GM18858 (cell line): ENCODE results near the gene KIT.
A peak's percentile ranks its signal among the peaks of the same experiment; 100 is the strongest.

ENCODE experiments used
- ATAC-seq: cut with Tn5 transposase; IDR thresholded peaks from one replicate; pipeline ENCODE4 v1.9.1; 2021; ENCODE audit not compliant: unreplicated experiment

KIT gene

DNA sequence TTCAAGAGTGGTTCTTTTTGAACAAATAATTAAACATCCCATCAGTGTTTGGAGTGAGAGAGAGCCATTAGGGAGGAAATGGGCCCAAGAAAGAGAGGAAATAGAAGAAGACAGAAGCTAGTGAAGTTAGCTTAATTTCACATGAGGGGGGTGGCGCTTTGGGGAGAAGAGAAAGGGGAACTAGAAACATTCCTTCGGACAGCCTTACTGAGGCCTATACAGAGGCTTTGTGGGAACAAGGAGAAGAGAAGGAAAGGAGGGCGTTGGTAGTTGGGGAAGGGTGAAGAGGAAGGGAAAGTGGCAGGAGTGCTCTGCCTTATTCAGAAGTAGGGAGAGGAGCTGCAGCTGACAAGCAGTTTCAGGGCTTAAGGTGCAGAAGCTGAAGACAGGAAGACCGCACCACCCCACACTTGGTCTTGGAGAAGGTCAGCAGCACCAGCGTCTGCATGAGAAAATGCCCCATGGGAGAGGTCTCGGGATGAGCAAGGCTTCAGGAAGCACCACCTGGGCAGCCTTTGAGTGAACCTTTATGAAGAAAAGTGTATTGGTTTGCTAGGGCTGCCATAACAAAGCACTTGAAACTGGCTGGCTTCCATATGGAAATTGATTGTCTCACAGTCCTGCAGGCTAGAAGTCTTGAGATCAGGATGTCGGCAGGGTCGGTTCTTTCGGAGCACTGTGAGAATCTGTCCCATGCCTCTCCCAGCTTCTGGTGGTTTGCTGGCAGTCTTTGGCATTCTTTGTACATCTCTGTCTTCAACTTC is 85.1 kb downstream of the KIT start:
- ATAC-seq, result no peak

- no peak for ATAC-seq
Observed at GRCh38 chr4:54743562-54743961, 85.8 kb downstream of the KIT start.

- ATAC-seq, result no peak
Observed at GRCh38 chr4:54744487-54744886, 86.7 kb downstream of the KIT start.

DNA sequence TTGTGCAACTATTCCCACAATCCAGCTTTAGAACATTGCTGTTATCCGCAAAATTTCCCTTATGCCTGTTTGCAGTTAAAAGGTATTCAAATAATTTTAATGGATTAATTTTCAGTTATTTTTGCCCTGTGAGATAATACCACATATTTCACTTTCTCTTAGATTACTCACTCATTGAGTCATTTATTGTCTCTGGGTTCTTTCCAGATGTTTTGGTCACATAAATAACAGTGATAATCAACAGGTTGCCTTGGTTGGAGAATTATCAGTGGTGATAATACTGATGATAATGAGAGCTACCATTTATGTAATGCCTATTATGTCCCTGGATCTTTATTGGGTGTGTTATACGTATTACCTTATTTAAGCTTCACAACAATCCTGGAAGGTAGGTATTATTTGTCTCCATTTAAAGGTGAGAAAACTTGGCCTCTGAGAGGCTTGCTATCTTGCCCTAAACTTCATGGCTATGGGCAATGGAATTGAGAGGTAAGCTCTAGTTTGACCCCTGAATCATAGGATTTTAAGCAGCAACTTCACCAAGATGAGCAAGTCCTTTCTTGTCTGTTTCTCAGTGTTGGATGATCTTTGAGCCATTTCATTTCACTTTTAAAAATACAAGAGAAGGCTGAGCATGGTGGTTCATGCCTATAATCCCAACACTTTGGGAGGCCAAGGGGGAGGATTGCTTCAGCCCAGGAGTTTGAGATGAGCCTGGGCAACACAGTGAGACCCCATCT is 87.4 kb downstream of the KIT start:
- no peak for ATAC-seq

DNA sequence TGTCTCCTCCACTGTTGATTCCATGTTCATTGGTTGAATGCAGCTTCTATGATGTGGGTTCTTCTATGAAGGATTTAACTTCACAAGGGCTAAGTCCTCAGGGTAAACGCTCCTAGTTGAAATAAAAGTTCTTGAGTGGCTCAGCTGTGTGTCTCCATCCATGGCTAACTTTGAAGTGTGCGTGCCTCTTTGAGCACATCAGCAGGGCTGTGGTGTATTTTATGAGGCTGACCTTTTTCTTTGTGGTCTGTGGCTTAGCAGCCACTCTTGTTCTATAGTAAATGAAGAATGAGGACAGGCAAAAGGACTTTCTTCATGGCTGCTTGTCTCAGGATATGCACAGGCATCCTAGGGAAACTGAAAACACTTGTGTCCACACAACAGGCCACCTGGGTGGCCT is 88.5 kb downstream of the KIT start:
- peak; percentile 70 for ATAC-seq

GRCh38 chr4:54750341-54750740 is 92.6 kb downstream of the KIT start:
- no peak for ATAC-seq

GRCh38 chr4:54754394-54754793 is 96.6 kb downstream of the KIT start:
- no peak for ATAC-seq

- no peak for ATAC-seq
Observed at GRCh38 chr4:54764476-54764875, 106.7 kb downstream of the KIT start.

DNA sequence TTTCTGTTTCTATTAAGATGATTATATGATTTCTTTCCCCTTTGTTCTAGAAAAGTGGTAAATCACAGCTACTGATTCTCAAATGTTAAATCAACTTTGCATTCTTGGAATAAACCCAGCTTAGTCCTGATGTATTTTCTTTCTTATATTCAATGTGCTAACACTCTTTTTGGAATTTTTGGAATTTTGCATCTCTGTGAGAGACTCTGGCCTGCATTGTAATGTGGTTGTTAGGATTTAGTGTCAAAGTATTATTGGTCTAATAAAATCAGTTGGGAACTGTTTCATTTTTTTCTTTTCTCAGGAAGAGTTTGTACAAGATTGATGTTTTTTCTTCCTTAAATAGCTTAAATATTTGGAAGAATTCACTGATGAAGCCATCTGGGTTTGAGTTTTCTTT is 109.6 kb downstream of the KIT start:
- no peak for ATAC-seq

- no peak for ATAC-seq
Observed at GRCh38 chr4:54773022-54773421, 115.3 kb downstream of the KIT start.

- ATAC-seq, result no peak
Observed at GRCh38 chr4:54779036-54779435, 121.3 kb downstream of the KIT start.

GRCh38 chr4:54779476-54780148 is 121.9 kb downstream of the KIT start:
- ATAC-seq, result no peak

DNA sequence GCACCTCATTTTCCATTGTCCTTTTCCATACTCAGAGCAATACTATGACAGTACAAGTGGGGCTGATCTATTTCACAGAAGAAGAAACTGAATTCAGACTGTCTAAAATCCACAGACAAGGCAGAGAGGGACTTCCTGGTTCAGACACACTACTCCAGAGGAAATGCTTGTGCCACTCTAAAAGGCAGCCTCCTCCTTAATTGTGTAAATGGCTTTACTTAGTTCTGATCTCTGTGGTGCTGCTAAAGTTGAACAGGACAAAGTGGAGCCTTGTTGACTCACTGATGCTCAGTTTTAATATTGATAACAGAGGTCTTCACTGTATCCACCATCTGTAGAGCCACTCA is 122.4 kb downstream of the KIT start:
- ATAC-seq, result no peak

DNA sequence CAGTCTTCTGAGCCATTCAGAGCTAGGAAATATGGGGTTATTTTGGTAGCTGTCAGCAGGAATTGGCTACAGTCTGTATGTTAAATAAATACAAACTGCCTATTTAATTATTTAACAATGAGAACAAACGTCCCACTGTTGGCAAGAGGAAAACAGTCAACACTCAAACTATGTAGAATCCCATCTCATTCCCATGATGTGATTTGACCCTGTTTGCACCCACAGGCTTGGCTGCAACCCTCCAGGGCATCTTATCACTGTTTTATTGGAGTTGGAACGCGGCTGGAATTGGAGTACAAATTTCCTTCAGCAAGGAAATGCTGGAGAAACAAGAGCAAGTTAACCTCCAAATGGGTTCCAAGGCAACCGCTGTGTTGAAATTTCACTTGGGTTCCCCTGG is 124.0 kb downstream of the KIT start:
- ATAC-seq, result no peak

DNA sequence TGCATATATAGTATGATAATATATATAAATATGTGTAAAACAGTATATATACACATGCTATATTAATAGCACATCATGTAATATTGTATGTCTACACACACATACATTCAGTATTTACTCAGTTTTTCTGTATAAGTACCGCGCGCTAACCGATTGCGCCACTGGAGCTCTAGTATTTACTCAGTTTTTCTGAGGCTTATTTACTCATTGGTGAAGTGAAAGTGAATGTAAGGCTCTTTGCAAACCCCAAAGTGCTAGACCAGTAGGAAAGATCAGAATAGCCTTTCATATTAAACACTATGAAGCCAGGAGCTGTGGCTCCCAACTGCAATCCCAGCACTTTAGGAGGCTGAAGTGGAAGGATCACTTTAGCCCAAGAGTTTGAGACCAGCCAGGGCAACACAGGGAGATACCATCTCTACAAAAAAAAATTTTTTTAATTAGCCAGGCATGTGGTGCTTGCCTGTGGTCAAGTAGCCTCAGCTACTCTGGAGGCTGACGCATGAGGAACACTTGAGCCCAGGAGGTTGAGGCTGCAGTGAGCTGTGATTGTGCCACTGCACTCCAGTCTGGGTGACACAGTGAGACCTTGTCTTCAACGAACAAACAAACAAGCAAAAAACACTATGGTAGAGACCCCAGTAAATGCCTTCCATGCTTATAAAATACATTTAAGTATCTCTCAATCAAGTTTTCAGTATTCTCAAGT is 125.8 kb downstream of the KIT start:
- ATAC-seq, result no peak

- ATAC-seq, result no peak
Observed at GRCh38 chr4:54784161-54784671, 126.5 kb downstream of the KIT start.
